Sigmoid colon (tissue), 7 donors: Measurements from ENCODE around the gene RFC3. TPM values are rescaled to one million over a fixed set of nuclear protein-coding genes. Genes with fewer than 3 reads are reported as not detected.

Experiments used
- DNase-seq: peaks from one replicate; pipeline ENCODE4 v3.0.0-alpha.2; 2019
- H3K27ac ChIP-seq, 4 donors: fragments of 200-600 bp; sonication (generic); one replicate each; pipeline ENCODE4 v1.5.1; 2016 to 2019; ENCODE audit warnings: mild to moderate bottlenecking in 1 of 4
- H3K27me3 ChIP-seq, 3 donors: fragments of 200-600 bp; sonication (generic); one replicate each; pipeline ENCODE4 v1.5.1; 2019; ENCODE audit warnings: mild to moderate bottlenecking in 1 of 3
- H3K36me3 ChIP-seq, 4 donors: fragments of 200-600 bp; sonication (generic); one replicate each; pipeline ENCODE4 v1.5.1; 2016 to 2019
- H3K4me1 ChIP-seq, 4 donors: fragments of 200-600 bp; sonication (generic); one replicate each; pipeline ENCODE4 v1.5.1; 2017 to 2019
- H3K4me3 ChIP-seq, 4 donors: fragments of 200-600 bp; sonication (generic); one replicate each; pipeline ENCODE4 v1.5.1; 2017 to 2019; ENCODE audit warnings: mild to moderate bottlenecking in 2 of 4, moderate library complexity in 1 of 4
- H3K9me3 ChIP-seq, 4 donors: fragments of 200-600 bp in 3 of 4; sonication (generic) in 3 of 4; one replicate each; pipeline versions ENCODE4 v1.5.1 to v1.6.1; 2013 to 2019
- CTCF ChIP-seq, 4 experiments: fragments of 450-650 bp in 3 of 4; fragments of 200-600 bp in 1 of 4; IDR thresholded peaks; one replicate each; pipeline ENCODE4 v1.5.1; 2016 to 2019; ENCODE audit warnings: antibody characterized with exemption in 4 of 4, mild to moderate bottlenecking in 3 of 4, moderate library complexity in 2 of 4
- EP300 ChIP-seq, 4 donors: sonication (generic); formaldehyde crosslinking; IDR thresholded peaks; one replicate each; pipeline ENCODE4 v1.6.1; 2017; ENCODE audit warnings: antibody characterized with exemption in 4 of 4
- POLR2A ChIP-seq, 2 donors: fragments of 450-650 bp; IDR thresholded peaks; one replicate each; pipeline ENCODE4 v1.6.1; 2016; ENCODE audit warnings: antibody characterized with exemption in 2 of 2, mild to moderate bottlenecking in 2 of 2, moderate library complexity in 2 of 2
- POLR2AphosphoS5 ChIP-seq, 4 donors: sonication (generic); formaldehyde crosslinking; IDR thresholded peaks; one replicate each; pipeline ENCODE4 v1.6.1; 2017; ENCODE audit warnings: antibody characterized with exemption in 4 of 4
- WGBS, 2 donors: extraction: QIAGEN DNeasy Blood & Tissue Kit; methylation state at CpG; one replicate each; pipeline ENCODE4 v1.1.7; 2013; 5-methylcytosine and 5-hydroxymethylcytosine counted together
- intact Hi-C: fragments of 100-400 bp; cut with DNase I; formaldehyde crosslinking; loops from one replicate; pipeline ENCODE4 v1.15.1; 2023
- polyA plus RNA-seq, 3 donors: library from polyadenylated mRNA; stranded (reverse); fragments of 200-250 nt; gene quantifications; one replicate each; pipeline ENCODE4 v1.2.3, GENCODE V29; 2013
- total RNA-seq, 4 donors: library from RNA; depleted of rRNA; stranded (reverse); fragments of >200 nt; gene quantifications; one replicate each; pipeline ENCODE4 v1.1.0, GENCODE V29; 2016
- donor health status: healthy with polysubstance abuse.
- donor health status: Bipolar disorder and iron deficiency.
- donor health status: healthy.

The RFC3 gene
- total and polyA plus RNA-seq, 7 donors: 3.6 to 9.6 (median 7.2) TPM

- H3K27ac ChIP-seq: peak overlapping the region; percentile 58 to 79 (median 75)
- peak overlapping the region in 3 of 4 donors; percentile 35 to 37 (median 35) for H3K4me3 ChIP-seq
- no peak for DNase-seq
- H3K4me1 ChIP-seq: peaks cover 0 to 28% (median 18%) of the 10 kb centered on the region in 4 donors
- TF ChIP-seq CTCF (IDR thresholded peaks at IDR 0.05): no peak
- peak in 3 of 4 donors; percentile 36 to 55 (median 41) for TF ChIP-seq POLR2AphosphoS5 (IDR thresholded peaks at IDR 0.05)
- no peak for TF ChIP-seq POLR2A (IDR thresholded peaks at IDR 0.05)
- TF ChIP-seq EP300 (IDR thresholded peaks at IDR 0.05): peak in 1 of 4 donors; percentile 52
- H3K9me3 ChIP-seq: no peaks in the 10 kb centered on the region
- 43 to 46% methylated on average over 7 of the region's 7 CpGs for WGBS, 2 donors
- intact Hi-C loops: loop anchor here (5.0 kb wide), 1 partner anchor 1365 kb away; no protein-coding TSS in a partner anchor
- H3K27me3 ChIP-seq: no peaks in the 10 kb centered on the region
- H3K36me3 ChIP-seq: no peaks in the 10 kb centered on the region
These were observed 20.3 kb upstream of the RFC3 start for GRCh38 chr13:33797622-33798021.

- peak overlapping the region in 3 of 4 donors; percentile 35 to 37 (median 35) for H3K4me3 ChIP-seq
- 65 to 74% methylated on average over 3 of the region's 3 CpGs for WGBS, 2 donors
- TF ChIP-seq POLR2A (IDR thresholded peaks at IDR 0.05) (no peak), CTCF (IDR thresholded peaks at IDR 0.05) (no peak), EP300 (IDR thresholded peaks at IDR 0.05) (no peak), POLR2AphosphoS5 (IDR thresholded peaks at IDR 0.05) (no peak)
- H3K27me3 ChIP-seq: no peaks in the 10 kb centered on the region
- H3K36me3 ChIP-seq: no peaks in the 10 kb centered on the region
- no peaks in the 10 kb centered on the region for H3K9me3 ChIP-seq
- peaks cover 0 to 28% (median 18%) of the 10 kb centered on the region in 4 donors for H3K4me1 ChIP-seq
- intact Hi-C loops: loop anchor here (5.0 kb wide), 1 partner anchor 1364 kb away; no protein-coding TSS in a partner anchor
- peak overlapping the region; percentile 58 to 79 (median 75) for H3K27ac ChIP-seq
- no peak for DNase-seq
These were observed 19.9 kb upstream of the RFC3 start for GRCh38 chr13:33798023-33798422.

- WGBS, 2 donors: 38 to 42% methylated on average over 6 of the region's 6 CpGs
- H3K27me3 ChIP-seq: no peaks in the 10 kb centered on the region
- H3K36me3 ChIP-seq: no peaks in the 10 kb centered on the region
- peak overlapping the region in 1 of 4 donors; percentile 7 for H3K4me3 ChIP-seq
- H3K4me1 ChIP-seq: peaks cover 0 to 28% (median 18%) of the 10 kb centered on the region in 4 donors
- no peak for DNase-seq
- peak overlapping the region in 3 of 4 donors; percentile 3 to 55 (median 29) for H3K27ac ChIP-seq
- intact Hi-C loops: loop anchor here (5.0 kb wide), 1 partner anchor 1362 kb away; no protein-coding TSS in a partner anchor
- H3K9me3 ChIP-seq: no peaks in the 10 kb centered on the region
- TF ChIP-seq POLR2AphosphoS5 (IDR thresholded peaks at IDR 0.05) (no peak), CTCF (IDR thresholded peaks at IDR 0.05) (peak in 2 of 4 experiments; percentile 17 to 50)
These were observed 17.9 kb upstream of the RFC3 start for GRCh38 chr13:33799950-33800592.

GRCh38 chr13:33800646-33801186 is 17.2 kb upstream of the RFC3 start:
- DNase-seq: no peak
- 19 to 37% methylated on average over 3 of the region's 3 CpGs for WGBS, 2 donors
- Histone ChIP-seq H3K27ac (peak overlapping the region in 1 of 4 donors; percentile 55), H3K27me3 (no peaks in the 10 kb centered on the region), H3K9me3 (no peaks in the 10 kb centered on the region), H3K4me1 (peaks cover 0 to 28% (median 18%) of the 10 kb centered on the region in 4 donors), H3K36me3 (no peaks in the 10 kb centered on the region), H3K4me3 (peak overlapping the region in 1 of 4 donors; percentile 7)
- no peak for TF ChIP-seq CTCF (IDR thresholded peaks at IDR 0.05)
- no peak for TF ChIP-seq POLR2AphosphoS5 (IDR thresholded peaks at IDR 0.05)
- intact Hi-C loops: no loop called here
